Trophoblast cell (in vitro differentiated cells and primary cell): ENCODE data around the gene TSPO.

Experiments used
- DNase-seq, 2 donors: peaks; one replicate each; pipeline ENCODE4 v3.0.0-alpha.2; 2016
- H2AFZ ChIP-seq: 2 replicates; pipeline ENCODE4 v1.6.1; 2013; ENCODE audit warnings: low read length, moderate library complexity, mild to moderate bottlenecking; ENCODE audit not compliant: insufficient read depth, poor library complexity
- H2AK5ac ChIP-seq: 2 replicates; pipeline ENCODE4 v1.6.1; 2013; ENCODE audit warnings: mild to moderate bottlenecking, low read length
- H2BK120ac ChIP-seq: 2 replicates; pipeline ENCODE4 v1.6.1; 2013; ENCODE audit warnings: low read length, mild to moderate bottlenecking, moderate library complexity; ENCODE audit not compliant: insufficient read depth, poor library complexity
- H2BK12ac ChIP-seq: 2 replicates; pipeline ENCODE4 v1.6.1; 2013; ENCODE audit warnings: mild to moderate bottlenecking, low read length, moderate library complexity
- H2BK5ac ChIP-seq: 2 replicates; pipeline ENCODE4 v1.6.1; 2013; ENCODE audit warnings: low read length, low read depth, moderate library complexity, mild to moderate bottlenecking; ENCODE audit not compliant: poor library complexity
- H3K14ac ChIP-seq: 2 replicates; pipeline ENCODE4 v1.6.1; 2013; ENCODE audit warnings: mild to moderate bottlenecking, low read length
- H3K18ac ChIP-seq: 2 replicates; pipeline ENCODE4 v1.6.1; 2013; ENCODE audit warnings: mild to moderate bottlenecking, low read length
- H3K23ac ChIP-seq: 2 replicates; pipeline ENCODE4 v1.6.1; 2013; ENCODE audit warnings: low read length
- H3K27ac ChIP-seq: 2 replicates; pipeline ENCODE4 v1.5.1; 2013; ENCODE audit warnings: low read depth, mild to moderate bottlenecking, inconsistent platforms, low read length, moderate library complexity
- H3K27me3 ChIP-seq: 2 replicates; pipeline ENCODE4 v1.6.1; 2013; ENCODE audit warnings: inconsistent platforms, mild to moderate bottlenecking, low read length, moderate library complexity; ENCODE audit not compliant: insufficient read depth
- H3K36me3 ChIP-seq, 2 experiments: 1 replicate in 1 of 2; 2 replicates in 1 of 2; pipeline ENCODE4 v1.6.1; 2013; ENCODE audit warnings: low read length in 2 of 2, mild to moderate bottlenecking in 2 of 2, moderate library complexity in 1 of 2; ENCODE audit not compliant: insufficient read depth in 2 of 2, control insufficient read depth in 1 of 2
- H3K4ac ChIP-seq: 2 replicates; pipeline ENCODE4 v1.6.1; 2013; ENCODE audit warnings: low read depth, mild to moderate bottlenecking, low read length, moderate library complexity
- H3K4me1 ChIP-seq, 2 experiments: 1 replicate in 1 of 2; 2 replicates in 1 of 2; pipeline ENCODE4 v1.6.1; 2013; ENCODE audit warnings: low read length in 2 of 2, mild to moderate bottlenecking in 2 of 2, moderate library complexity in 1 of 2; ENCODE audit not compliant: insufficient read depth in 2 of 2, control insufficient read depth in 1 of 2
- H3K4me2 ChIP-seq: 2 replicates; pipeline ENCODE4 v1.6.1; 2013; ENCODE audit warnings: inconsistent platforms, mild to moderate bottlenecking, low read length, moderate library complexity
- H3K4me3 ChIP-seq: 2 replicates; pipeline ENCODE4 v1.5.1; 2013; ENCODE audit warnings: mild to moderate bottlenecking, low read depth, low read length, inconsistent platforms
- H3K79me1 ChIP-seq: one replicate; pipeline ENCODE4 v1.6.1; 2013; ENCODE audit warnings: low read length
- H3K79me2 ChIP-seq: 2 replicates; pipeline ENCODE4 v1.6.1; 2013; ENCODE audit warnings: low read length, mild to moderate bottlenecking; ENCODE audit not compliant: control insufficient read depth, insufficient read depth, poor library complexity
- H3K9ac ChIP-seq: 2 replicates; pipeline ENCODE4 v1.6.1; 2013; ENCODE audit warnings: mild to moderate bottlenecking, low read length
- H3K9me3 ChIP-seq: 2 replicates; pipeline ENCODE4 v1.6.1; 2013; ENCODE audit warnings: low read depth, mild to moderate bottlenecking, control low read depth, inconsistent platforms, low read length; ENCODE audit not compliant: insufficient read depth
- H4K12ac ChIP-seq: 2 replicates; pipeline ENCODE4 v1.6.1; 2013; ENCODE audit warnings: low read depth, mild to moderate bottlenecking, low read length, moderate library complexity
- H4K8ac ChIP-seq: 2 replicates; pipeline ENCODE4 v1.6.1; 2013; ENCODE audit warnings: low read depth, mild to moderate bottlenecking, low read length, moderate library complexity
- H4K91ac ChIP-seq: one replicate; pipeline ENCODE4 v1.6.1; 2013; ENCODE audit warnings: low read depth, mild to moderate bottlenecking, low read length, moderate library complexity
- WGBS: extraction: QIAGEN DNeasy Blood & Tissue Kit; methylation state at CpG from one replicate; pipeline ENCODE4 v1.1.7; 2013; ENCODE audit warnings: missing lambda C conversion rate; ENCODE audit not compliant: insufficient read length, insufficient coverage; ENCODE audit errors: extremely low coverage; 5-methylcytosine and 5-hydroxymethylcytosine counted together

TSPO gene

DNA sequence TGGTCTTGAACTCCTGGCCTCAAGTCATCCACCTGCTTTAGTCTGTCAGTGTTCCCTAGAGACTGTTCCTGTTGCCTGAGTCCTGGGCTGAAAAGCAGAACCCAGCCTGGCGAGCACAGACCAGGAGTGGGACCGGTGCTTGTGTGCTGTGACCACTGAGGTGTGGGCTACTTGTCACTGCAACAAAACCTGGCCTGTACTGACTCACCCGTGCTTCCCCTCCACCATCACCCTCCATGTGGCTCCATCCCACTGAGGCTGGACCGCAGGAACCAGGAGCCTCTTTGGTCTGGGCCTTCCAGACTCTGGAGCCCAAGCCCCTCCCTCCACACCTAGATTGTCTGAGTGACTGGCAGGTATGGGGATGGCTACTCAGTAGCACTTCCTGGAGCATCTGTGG is 16.8 kb upstream of the TSPO start:
- peaks cover 46 to 56% of the 10 kb centered on the region in 2 experiments for H3K36me3 ChIP-seq
- no peaks in the 10 kb centered on the region for H3K27me3 ChIP-seq
- no peak overlapping the region for H3K14ac ChIP-seq
- H2AK5ac ChIP-seq = no peak overlapping the region
- peaks cover 2% of the 10 kb centered on the region for H3K9me3 ChIP-seq
- no peaks in the 10 kb centered on the region for H3K79me1 ChIP-seq
- no CpG with 5 or more reads among the region's 4 CpGs for WGBS
- H3K27ac ChIP-seq = no peak overlapping the region
- H2BK120ac ChIP-seq = no peak overlapping the region
- DNase-seq = no peak
- H4K8ac ChIP-seq = no peak overlapping the region
- H3K4me3 ChIP-seq = no peak overlapping the region
- no peak overlapping the region for H3K9ac ChIP-seq
- no peak overlapping the region for H2AFZ ChIP-seq
- H4K91ac ChIP-seq = no peak overlapping the region
- H2BK5ac ChIP-seq = no peak overlapping the region
- H3K23ac ChIP-seq = no peak overlapping the region
- no peak overlapping the region for H2BK12ac ChIP-seq
- no peak overlapping the region for H3K4me2 ChIP-seq
- H3K4ac ChIP-seq = no peak overlapping the region
- no peak overlapping the region for H3K18ac ChIP-seq
- H3K4me1 ChIP-seq = peaks cover 0 to 2% of the 10 kb centered on the region in 2 experiments
- no peaks in the 10 kb centered on the region for H3K79me2 ChIP-seq
- H4K12ac ChIP-seq = no peak overlapping the region

DNA sequence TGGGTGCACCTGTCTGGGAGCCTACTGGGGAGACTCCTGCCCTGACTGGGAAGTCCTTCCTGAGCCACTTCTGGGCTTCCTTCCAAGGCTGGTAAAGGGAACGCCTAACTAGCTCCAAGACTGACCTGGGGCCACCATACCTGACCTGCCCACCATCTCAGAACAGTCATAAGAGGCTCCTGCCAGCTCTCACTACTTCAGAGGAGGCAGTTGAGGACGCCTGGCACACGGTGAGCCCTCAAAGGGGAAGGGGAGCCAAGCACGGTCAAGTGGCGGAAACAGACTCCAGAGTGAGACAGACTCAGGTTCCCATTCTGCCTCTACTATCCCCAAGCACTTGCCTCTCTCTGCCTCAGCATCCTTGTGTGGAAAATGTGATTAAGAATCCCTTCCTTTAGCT is 15.8 kb upstream of the TSPO start:
- H2AK5ac ChIP-seq = no peak overlapping the region
- no peak overlapping the region for H3K4me2 ChIP-seq
- peaks cover 2% of the 10 kb centered on the region for H3K9me3 ChIP-seq
- no peak overlapping the region for H4K12ac ChIP-seq
- no peaks in the 10 kb centered on the region for H3K79me2 ChIP-seq
- no peak overlapping the region for H3K18ac ChIP-seq
- H3K4ac ChIP-seq = no peak overlapping the region
- no peak overlapping the region for H3K4me3 ChIP-seq
- peak overlapping the region; percentile 5 for H2BK12ac ChIP-seq
- H2BK120ac ChIP-seq = no peak overlapping the region
- no peak overlapping the region for H3K9ac ChIP-seq
- peaks cover 0 to 2% of the 10 kb centered on the region in 2 experiments for H3K4me1 ChIP-seq
- no peaks in the 10 kb centered on the region for H3K27me3 ChIP-seq
- no peak overlapping the region for H3K23ac ChIP-seq
- no peak overlapping the region for H2BK5ac ChIP-seq
- DNase-seq = no peak
- H3K27ac ChIP-seq = no peak overlapping the region
- H3K36me3 ChIP-seq = peaks cover 50 to 63% of the 10 kb centered on the region in 2 experiments
- H4K91ac ChIP-seq = no peak overlapping the region
- no peak overlapping the region for H4K8ac ChIP-seq
- H3K14ac ChIP-seq = no peak overlapping the region
- no peak overlapping the region for H2AFZ ChIP-seq
- WGBS = no CpG with 5 or more reads among the region's 5 CpGs
- H3K79me1 ChIP-seq = no peaks in the 10 kb centered on the region

DNA sequence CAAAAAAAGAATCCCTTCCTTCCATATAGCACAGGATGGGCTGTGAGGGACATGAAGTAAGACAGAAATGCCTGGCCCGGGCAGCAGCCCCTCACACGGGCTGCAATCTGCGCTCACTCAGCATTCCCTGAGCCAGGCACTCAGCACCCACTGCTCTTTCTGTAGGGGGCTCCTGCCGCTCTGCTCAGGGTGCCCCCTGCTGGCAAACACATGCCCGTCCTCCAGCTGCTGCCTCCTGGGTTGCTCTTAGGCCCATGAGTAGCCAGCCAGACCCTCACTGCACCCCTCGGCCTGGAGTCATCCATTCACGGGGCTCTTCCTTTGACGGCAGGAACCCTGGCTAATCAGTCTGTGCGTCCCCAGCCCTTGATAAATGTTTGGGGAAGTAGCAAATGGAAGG is 15.1 kb upstream of the TSPO start:
- Histone ChIP-seq H3K27me3 (no peaks in the 10 kb centered on the region), H4K91ac (no peak overlapping the region), H3K18ac (no peak overlapping the region), H2BK5ac (no peak overlapping the region), H3K9me3 (peaks cover 2% of the 10 kb centered on the region), H3K79me1 (no peaks in the 10 kb centered on the region), H3K36me3 (peaks cover 54 to 70% of the 10 kb centered on the region in 2 experiments), H2AK5ac (no peak overlapping the region), H3K4ac (no peak overlapping the region), H3K23ac (no peak overlapping the region), H3K4me1 (peaks cover 0 to 2% of the 10 kb centered on the region in 2 experiments), H2AFZ (no peak overlapping the region), H2BK12ac (no peak overlapping the region), H4K8ac (no peak overlapping the region), H3K79me2 (no peaks in the 10 kb centered on the region), H2BK120ac (no peak overlapping the region), H3K4me3 (no peak overlapping the region), H3K14ac (no peak overlapping the region), H3K9ac (no peak overlapping the region), H3K4me2 (no peak overlapping the region), H4K12ac (no peak overlapping the region), H3K27ac (no peak overlapping the region)
- WGBS = no CpG with 5 or more reads among the region's 9 CpGs
- peak in 1 of 2 donors; percentile 51 for DNase-seq

DNA sequence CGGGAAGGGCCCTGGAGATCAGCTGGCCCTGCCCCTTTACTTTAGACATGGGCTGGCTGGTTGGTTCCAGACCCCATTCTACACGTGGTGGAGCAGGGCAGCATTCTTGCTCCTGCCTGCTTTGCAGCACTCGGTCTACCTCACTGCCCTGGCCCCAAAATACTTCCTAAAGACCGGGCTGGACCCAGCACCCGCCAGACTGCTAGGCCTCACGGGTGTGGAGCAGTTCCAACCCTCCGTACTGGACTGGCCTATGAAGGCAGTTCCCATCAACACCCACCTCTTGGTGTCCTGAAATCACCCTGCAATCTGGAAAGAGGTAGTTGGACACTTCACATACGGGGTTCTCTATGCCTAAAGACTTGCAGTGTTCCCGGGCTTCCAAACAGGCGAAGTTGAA is 14.6 kb upstream of the TSPO start:
- Histone ChIP-seq H3K4me2 (no peak overlapping the region), H3K4ac (no peak overlapping the region), H3K18ac (no peak overlapping the region), H2AK5ac (no peak overlapping the region), H2BK120ac (no peak overlapping the region), H3K23ac (no peak overlapping the region), H3K4me3 (peak overlapping the region; percentile 10), H3K27ac (no peak overlapping the region), H3K79me1 (no peaks in the 10 kb centered on the region), H3K14ac (no peak overlapping the region), H4K91ac (no peak overlapping the region), H3K4me1 (peaks cover 0 to 2% of the 10 kb centered on the region in 2 experiments), H3K27me3 (no peaks in the 10 kb centered on the region), H3K36me3 (peaks cover 52 to 66% of the 10 kb centered on the region in 2 experiments), H3K9ac (no peak overlapping the region), H3K79me2 (no peaks in the 10 kb centered on the region), H4K12ac (no peak overlapping the region), H4K8ac (no peak overlapping the region), H2BK5ac (no peak overlapping the region), H2AFZ (no peak overlapping the region), H2BK12ac (no peak overlapping the region), H3K9me3 (peaks cover 2% of the 10 kb centered on the region)
- no peak for DNase-seq
- whole genome bisulfite sequencing = no CpG with 5 or more reads among the region's 10 CpGs
